GM21526 (cell line): ENCODE results near the gene CCDC137.
"Not testable (repeated sequence)": the region's sequence is repeated elsewhere in the genome, so short reads cannot be mapped to it uniquely, and the experiment has no call there.

Experiments used
- ATAC-seq: cut with Tn5 transposase; IDR thresholded peaks from one replicate; pipeline ENCODE4 v1.9.1; 2021; ENCODE audit warnings: moderate library complexity; ENCODE audit not compliant: unreplicated experiment, low FRiP score

The CCDC137 gene

GRCh38 chr17:81650951-81651350 lies 15.6 kb upstream of the CCDC137 start:
- ATAC-seq = no peak

GRCh38 chr17:81651692-81652091 lies 14.8 kb upstream of the CCDC137 start:
- ATAC-seq = no peak

GRCh38 chr17:81652906-81653771 lies 13.4 kb upstream of the CCDC137 start:
- ATAC-seq = no peak

GRCh38 chr17:81655378-81656117 lies 11.0 kb upstream of the CCDC137 start:
- ATAC-seq = no peak

GRCh38 chr17:81656118-81656743 lies 10.3 kb upstream of the CCDC137 start, which contains the start of gene PDE6G:
PDE6G (minus strand) TSS chr17:81656542; CDS start chr17:81653305, 3,237 bp downstream.
- ATAC-seq = no peak

- ATAC-seq = no peak
These were observed 9.7 kb upstream of the CCDC137 start for GRCh38 chr17:81656835-81657234.

DNA sequence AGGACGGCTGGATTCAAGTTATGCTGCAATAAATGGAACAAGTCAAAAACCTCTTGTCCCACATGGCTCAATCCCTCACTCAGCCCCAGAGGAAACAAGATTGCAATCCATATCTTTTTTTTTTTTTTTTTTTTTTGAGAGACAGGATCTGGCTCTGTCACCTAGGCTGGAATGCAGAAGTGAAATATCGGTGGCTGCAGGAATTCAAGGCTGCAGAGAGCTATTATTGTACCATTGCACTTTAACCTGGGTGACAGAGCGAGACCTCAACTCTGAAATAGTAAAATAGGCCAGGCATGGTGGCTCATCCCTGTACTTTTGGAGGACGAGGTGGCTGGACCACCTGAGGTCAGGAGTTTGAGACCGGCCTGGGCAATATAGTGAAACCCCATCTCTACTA lies 7.5 kb upstream of the CCDC137 start:
- no peak for ATAC-seq

- no peak for ATAC-seq
These were observed 6.1 kb upstream of the CCDC137 start for GRCh38 chr17:81660441-81660840.

DNA sequence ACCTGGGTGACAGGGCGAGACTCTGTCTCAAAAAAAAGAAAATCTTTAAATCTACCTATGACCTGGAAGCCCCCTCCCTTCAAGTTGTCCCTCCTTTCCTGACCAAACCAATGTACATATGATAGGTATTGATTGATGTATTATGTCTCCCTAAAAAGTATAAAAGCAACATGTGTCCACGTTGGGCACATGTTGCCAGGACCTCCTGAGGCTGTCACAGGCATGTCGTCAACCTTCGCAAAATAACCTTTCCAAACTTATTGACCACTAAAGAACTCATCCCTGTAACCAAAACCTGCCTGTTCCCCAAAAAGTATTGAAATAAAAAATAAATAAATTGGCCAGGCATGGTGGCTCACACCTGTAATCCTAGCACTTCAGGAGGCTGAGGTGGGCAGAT lies 4.5 kb upstream of the CCDC137 start:
- no peak for ATAC-seq

GRCh38 chr17:81664051-81664470 lies 2.5 kb upstream of the CCDC137 start:
- ATAC-seq = no peak

DNA sequence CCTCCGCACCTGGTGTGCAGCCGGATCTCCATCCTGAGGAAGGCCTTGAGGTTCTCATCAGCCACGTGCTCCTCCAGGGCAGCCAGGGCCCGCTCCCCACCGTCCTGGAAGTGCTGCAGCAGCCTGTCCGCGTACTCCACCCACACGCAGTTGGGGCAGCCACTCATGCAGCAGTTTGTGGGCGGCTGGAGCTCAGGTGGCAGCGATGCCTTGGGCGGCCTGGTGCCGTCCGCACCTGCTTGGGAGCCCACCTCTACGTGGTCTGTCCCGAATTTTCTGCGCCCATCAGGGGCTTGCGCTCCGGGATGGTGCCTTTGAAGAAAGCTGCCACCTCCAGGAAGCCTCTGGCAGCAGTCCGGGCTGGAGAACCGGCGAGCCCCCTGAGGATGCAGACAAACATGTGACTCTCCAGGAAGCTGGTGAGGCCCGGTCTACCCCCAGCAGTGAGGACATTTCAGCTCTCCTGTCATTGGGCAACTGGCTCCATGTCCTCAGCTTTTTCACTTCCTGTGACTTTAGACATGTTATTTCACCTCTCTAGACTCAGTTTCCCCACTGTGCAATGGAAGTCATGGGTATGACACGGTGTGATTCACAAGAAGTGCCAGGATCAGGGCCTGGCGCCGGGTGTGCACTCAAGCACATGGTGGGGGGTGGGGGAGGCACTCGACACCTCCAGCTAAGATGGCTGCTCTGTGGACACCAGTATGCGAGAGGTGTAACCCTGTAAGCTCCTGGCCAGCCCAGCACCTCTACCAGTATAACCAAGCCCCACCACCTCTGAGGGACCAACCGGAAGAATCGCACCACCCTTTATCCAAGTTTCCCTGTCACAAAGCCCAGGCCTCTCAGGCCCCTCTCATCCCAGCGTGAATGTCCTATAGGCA lies 1.1 kb upstream of the CCDC137 start:
- peak; percentile 11 for ATAC-seq

DNA sequence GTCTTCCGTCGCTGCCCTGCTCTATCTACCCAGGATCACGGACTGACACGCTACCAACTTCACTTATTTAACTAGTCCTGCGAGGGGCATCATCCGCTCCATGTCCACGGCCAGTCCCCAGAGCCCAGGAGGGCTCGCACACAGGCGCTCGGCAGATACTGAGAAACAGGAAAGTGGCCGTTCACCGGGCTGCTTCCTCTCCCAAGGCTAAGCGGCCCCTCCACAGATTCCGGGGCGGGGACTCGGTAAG lies 520 bp upstream of the CCDC137 start:
- peak; percentile 23 for ATAC-seq

GRCh38 chr17:81667754-81668153 lies 1.2 kb downstream of the CCDC137 start:
- ATAC-seq = no peak

DNA sequence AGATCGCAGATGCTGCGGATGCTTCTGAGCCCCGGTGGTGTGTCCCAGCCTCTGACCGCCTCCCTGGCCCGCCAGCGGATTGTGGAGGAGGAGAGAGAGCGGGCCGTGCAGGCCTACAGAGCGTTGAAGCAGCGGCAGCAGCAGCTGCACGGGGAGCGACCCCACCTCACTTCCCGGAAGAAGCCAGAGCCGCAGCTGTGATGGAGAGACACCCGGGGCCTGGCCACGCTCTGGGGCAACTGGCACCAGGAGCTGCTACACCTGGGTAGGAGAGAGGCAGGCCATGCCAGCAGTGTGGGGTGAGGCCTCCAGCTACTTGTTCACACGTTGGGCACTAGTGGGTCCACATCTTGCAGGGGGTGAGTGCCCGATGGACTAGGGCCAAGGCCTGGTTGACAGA lies 6.0 kb downstream of the CCDC137 start:
- no peak for ATAC-seq

DNA sequence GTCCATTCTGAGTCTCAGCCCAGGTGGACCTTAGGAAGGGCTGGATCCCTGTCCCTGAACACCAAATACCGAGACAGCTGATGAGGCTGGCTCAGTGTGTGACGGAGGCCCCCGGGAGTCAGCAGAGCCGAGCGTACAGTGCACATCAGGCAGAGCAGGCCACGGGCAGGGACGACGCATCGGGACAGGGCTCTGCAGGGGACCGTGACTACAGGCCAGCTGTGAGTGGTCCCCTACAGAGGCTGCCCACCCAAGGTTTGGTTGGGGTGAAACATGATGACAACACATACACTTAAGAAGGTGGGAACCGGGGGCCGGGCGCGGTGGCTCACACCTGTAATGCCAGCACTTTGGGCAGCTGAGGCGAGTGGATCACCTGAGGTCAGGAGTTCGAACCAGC lies 6.4 kb downstream of the CCDC137 start:
- ATAC-seq = no peak

DNA sequence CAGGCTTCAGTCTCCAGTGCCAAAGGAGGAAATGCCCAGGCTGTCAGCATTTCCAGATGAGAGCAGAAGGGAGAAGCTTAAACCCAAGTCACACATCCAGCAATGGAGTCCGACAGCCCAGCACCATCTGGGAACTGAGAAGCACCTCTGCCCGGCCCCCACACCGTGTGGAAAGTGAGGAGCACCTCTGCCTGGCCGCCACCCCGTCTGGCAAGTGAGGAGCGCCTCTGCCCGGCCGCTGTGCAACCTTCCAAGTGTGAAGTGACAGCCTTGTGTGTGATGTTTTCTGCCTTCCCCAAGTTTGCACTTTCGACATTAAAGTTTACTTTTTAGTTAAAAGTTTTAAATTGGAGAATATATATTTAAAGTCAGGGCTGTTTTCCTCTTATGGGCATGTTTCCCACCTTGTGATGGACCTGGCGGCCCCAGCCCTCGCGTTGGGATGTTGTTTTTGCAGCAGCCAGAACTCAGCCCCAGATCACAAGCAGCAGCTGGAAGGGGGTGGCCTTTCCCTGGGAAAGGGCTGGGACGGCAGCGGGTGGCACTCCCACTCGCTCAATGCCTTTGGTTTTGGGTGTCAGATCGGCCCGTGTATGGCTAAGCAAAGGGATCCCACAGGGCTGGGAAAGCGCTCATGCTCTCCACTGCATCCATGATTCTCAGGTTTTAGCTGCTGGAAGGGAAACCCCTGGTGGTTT lies 7.2 kb downstream of the CCDC137 start:
- no peak for ATAC-seq

DNA sequence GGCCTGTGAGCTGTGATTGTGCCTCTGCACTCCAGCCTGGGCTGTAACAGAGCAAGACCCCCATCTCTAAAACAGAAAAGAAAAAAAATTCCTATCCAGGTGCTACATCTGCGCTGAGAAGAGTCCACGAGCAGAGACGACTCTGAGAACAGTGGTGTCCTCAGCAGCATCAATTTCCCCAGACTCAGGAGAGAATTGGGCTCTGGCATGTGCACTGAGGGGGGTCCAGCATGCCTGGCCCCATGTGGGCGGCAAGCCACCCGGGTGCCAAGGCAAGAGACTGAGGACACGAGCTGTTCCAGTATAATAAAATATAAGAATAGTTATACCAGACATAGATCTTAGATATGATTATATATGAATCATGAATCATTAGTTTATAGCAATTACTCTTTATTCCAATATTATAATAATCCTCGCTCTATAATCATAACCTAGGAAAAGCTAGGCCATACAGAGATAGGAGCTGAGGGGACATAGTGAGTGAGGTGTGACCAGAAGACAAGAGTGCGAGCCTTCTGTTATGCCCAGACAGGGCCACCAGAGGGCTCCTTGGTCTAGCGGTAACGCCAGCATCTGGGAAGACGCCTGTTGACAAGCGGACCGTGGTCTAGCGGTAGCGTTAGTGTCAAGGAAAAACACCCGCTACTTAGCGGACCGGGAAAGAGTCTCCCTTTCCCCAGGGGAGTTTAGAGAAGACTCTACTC lies 9.1 kb downstream of the CCDC137 start:
- ATAC-seq = not testable (repeated sequence)

DNA sequence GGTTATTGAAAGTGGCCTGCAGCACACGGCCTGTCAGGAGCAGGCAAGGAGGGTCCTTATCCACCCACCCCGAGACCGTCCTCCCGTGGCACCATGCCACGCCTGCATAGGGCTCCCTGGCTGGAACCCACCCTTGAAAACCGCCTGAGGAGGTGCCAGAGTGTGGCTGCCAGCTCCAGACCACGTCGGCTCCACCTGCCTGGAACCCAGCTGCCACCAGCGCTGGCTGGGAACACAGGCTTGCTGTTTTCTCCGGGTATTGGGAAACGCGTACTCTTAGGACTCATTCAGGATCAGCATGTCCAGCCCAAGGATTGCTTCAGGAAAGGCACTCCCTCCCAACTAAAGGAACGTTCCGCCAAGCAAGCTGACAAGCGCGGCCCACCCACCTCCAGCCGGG lies 10.4 kb downstream of the CCDC137 start:
- ATAC-seq = no peak

- no peak for ATAC-seq
These were observed 13.6 kb downstream of the CCDC137 start for GRCh38 chr17:81680150-81680549.
